Measurements from ENCODE around the gene PPTC7. TPM values are rescaled to one million over a fixed set of nuclear protein-coding genes. Genes with fewer than 3 reads are reported as not detected.
A peak's percentile ranks its signal among the peaks of the same experiment; 100 is the strongest.
"Not testable (repeated sequence)": the region's sequence is repeated elsewhere in the genome, so short reads cannot be mapped to it uniquely, and the experiment has no call there.

The PPTC7 gene, protein sequence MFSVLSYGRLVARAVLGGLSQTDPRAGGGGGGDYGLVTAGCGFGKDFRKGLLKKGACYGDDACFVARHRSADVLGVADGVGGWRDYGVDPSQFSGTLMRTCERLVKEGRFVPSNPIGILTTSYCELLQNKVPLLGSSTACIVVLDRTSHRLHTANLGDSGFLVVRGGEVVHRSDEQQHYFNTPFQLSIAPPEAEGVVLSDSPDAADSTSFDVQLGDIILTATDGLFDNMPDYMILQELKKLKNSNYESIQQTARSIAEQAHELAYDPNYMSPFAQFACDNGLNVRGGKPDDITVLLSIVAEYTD
- total RNA-seq = 10 to 100 TPM; 51.7 to 92.3 TPM
- long read RNA-seq, full-length matches to known transcripts = 1 of 15 reads
- long read RNA-seq, partial matches to known transcripts = 0 of 15 reads
- long read RNA-seq, other reads (novel, unspliced or antisense) = 14 of 15 reads

- ATAC-seq (peak; percentile 98 to 99), DNase-seq (peak; percentile 97)
- intact Hi-C loops (cut with DNase I) = no loop called here
Observed at GRCh38 chr12:110583137-110584059, at the start of gene PPTC7. Gene PPTC7 (minus strand): TSS chr12:110583318. CDS start chr12:110583031, 287 bp downstream.

DNA sequence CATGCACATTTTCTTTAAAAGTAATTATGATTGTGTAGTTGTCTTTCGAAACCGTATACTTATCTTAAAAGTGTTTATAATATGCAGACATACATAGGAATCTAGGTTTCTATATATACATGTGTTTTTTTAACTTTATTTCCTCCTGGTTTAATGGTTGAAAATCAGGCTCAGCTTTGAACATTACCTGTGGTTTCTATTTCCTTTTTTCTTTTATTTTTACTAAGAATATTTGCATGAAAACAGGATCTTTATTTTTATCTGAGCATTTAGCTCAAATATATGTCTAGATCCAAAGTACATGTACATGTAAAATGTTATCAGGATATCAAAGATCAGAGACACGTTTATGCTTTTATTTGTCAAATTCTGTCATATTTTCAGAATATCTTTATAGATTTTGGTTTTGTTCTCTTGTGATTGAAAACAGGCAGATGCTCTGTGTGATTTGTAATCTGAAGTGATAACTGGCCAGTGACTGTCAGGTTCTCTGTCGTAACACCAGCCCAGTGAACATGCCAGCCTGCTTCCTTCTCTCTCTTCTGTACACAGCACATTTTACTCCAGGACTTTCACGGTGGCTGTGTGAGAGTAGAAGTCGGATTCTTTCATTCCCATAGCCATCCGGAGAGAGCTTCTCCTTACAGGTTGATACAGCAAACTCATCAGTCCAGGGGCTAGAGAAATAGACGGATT, 44.5 kb upstream of the PPTC7 start:
- ATAC-seq = no peak
- intact Hi-C loops (cut with DNase I) = no loop called here
- DNase-seq = no peak

DNA sequence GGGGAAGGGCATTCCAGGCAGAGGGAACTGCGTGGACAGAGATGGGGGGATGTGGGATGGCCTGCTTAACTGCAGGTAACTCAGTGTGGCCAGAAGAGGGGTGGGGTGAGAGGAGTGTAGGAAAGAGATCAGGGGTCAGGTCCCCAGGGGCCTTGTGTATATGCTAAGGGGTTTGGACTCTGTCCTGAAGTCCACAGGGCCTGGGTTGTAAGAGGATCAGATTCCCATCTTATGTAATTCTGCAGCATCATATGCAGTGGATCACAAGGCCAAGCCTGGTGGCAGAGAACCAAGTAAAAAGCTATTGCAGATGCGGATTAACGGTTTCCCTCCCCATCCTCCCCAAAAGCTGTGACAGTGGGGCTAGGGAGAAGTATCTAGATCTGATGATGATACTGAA, 39.5 kb upstream of the PPTC7 start:
- intact Hi-C loops (cut with DNase I) = no loop called here

GRCh38 chr12:110619534-110619953, 36.4 kb upstream of the PPTC7 start:
- intact Hi-C loops (cut with DNase I) = no loop called here
- no peak for DNase-seq
- no peak for ATAC-seq

More for the DNA sequence above, 39.5 kb upstream of the PPTC7 start:
- DNase-seq (no peak), ATAC-seq (no peak)

DNA sequence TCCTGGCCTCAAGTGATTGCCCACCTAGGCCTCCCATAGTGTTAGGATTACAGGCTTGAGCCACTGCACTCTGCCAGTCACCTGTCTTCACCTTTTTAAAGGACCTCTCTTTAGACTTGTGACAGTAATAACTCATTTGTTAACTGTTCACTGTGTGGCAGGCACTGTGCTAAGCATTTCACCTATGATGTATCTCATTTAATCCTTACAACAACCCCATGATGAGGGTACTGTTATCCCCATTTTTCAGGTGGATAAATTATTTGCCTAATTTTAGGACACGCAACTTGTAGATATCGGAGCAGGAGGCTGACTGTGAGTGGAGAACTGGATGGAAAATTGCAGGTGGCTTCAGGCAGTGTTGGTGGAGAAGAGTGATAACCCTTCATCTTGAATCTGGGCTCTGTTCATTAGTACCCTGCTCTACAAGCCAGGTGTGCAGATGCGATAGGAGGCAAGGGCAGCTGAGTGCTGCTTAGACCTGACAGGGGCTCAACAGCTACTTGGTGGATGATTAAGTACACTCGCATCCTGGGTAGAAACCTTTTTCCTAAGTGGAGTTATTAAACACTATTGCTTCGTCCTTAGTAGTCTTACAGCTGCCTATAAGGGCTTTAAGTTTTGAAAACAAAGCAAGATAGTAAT, 33.5 kb upstream of the PPTC7 start:
- intact Hi-C loops (cut with DNase I) = no loop called here
- DNase-seq (no peak), ATAC-seq (no peak)

DNA sequence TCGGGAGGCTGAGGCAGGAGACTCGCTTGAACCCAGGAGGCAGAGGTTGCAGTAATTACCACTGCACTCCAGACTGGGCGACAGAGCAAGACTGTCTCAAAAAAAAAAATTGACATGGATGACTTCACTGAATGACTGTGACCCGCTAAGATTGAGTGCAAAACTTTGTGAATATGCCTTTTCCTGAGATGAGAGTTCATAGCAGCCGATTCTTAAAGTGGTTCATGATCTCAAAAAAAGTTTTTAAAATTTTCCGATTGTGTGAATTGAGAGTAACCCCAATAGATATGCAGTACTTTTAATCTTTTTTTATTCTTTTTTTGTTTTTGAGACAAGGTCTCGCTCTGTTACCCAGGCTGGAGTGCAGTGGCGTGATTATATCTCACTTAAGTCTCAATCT, 32.1 kb upstream of the PPTC7 start:
- ATAC-seq (no peak), DNase-seq (no peak)
- intact Hi-C loops (cut with DNase I) = no loop called here

DNA sequence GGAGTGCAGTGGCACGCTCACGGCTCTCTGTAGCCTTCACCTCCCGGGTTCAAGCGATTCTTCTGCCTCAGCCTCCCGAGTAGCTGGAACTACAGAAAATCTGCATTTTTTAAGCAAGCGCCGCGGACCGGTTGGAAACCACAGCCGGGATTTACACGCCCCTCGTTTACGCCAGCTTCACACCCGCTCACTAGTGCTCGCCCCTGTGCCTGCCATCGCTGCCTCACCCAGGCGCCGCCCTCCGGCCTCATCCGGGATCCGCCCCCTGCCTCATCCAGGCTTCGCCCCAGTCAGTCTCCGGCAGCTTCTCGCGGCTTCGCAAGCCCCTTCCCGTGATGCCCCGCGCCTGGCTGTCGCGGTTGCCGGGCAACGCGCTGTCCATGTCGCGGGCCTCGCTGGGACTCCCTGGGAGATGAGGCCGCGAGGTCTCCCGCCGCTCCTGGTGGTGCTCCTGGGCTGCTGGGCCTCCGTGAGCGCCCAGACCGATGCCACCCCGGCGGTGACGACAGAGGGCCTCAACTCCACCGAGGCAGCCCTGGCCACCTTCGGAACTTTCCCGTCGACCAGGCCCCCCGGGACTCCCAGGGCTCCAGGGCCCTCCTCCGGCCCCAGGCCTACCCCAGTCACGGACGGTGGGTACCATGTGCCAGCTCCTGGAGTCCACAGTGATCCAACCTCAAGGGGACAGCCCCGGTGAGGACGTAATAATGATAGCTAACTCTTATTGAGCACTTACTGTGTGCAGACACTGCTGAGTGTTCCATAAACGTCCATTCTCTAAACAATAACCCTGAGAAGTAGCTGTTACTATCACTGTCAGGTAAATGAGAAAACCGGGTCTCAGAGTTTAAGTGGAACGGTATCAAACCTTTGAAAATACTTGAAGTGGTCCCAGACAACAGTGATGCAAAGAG, 30.9 kb upstream of the PPTC7 start, which contains the start of gene TCTN1:
TSS of gene TCTN1 (plus strand) at position 359 of the 914 bp plus-strand sequence. CDS start at position 413, 54 bp downstream.
- DNase-seq = peak; percentile 99
- intact Hi-C loops (cut with DNase I) = no loop called here

DNA sequence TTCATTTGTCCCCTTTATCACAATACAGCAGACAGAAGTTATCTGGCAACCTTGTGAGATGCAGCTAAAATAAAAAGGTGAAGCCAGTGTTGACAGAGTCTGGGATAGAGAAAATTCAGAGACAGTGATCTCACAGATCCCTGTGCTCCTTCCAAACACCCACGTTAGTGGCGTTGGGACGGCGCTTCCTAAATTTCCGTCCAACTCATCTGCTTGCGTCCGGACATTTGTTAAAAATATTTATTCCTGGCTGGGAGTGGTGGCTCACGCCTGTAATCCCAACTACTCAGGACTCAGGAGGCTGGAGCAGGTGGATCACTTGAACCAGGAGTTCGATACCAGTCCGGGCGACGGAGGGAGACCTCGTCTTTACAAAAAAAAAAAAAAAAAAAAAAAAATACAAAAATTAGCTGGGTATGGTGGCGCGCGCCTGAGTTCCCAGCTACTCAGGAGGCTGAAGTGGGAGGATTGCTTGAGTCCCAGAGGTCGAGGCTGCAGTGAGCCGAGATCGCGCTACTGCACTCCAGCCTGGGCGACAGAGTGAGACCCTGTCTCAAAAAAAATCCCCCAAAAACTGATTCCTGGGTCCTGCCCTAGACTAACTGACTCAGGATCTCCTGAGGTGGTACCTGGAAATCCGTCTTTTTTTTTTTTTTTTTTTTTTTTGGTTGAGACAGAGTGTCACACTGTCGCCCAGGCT, 30.1 kb upstream of the PPTC7 start:
- DNase-seq (no peak), ATAC-seq (no peak)
- intact Hi-C loops (cut with DNase I) = no loop called here

More for the DNA sequence above, 30.9 kb upstream of the PPTC7 start, which contains the start of gene TCTN1:
- peak; percentile 99 to 100 for ATAC-seq

GRCh38 chr12:110606253-110606611, 23.1 kb upstream of the PPTC7 start:
- DNase-seq (no peak), ATAC-seq (no peak)
- intact Hi-C loops (cut with DNase I) = loop anchor here in 1 of 2 donors (5.0 kb wide), 1 partner anchor 221 kb away; no protein-coding TSS in a partner anchor

DNA sequence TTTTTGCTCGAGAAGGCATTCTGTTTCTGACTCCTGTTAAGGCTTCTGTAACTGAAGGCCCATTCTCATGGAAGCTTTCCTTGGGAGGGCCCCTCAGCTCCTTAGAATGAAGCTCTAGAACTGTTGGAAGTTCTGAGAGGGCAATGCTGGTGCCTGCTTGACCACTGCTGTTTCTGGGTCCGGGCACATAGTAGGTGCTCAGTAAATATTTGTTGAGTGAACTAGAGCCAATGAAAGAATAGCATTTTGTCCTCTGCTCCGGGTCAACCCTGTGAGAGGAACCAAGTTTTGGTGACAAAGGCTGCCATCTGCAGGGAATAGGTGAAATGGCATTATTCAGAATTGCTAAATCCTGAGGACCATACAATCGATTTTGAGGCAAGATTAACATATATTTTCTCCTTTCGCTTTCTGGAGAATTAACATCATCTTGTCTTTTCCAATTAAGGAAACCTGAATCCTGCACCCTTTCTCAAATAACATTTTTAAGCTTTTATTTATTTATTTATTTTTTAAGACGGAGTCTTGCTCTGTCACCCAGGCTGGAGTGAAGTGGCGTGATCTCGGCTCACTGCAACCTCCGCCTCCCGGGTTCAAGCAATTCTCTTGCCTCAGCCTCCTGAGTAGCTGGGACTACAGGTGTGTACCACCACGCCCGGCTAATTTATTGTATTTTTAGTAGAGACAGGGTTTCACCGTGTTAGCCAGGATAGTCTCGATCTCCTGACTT, 19.1 kb upstream of the PPTC7 start:
- intact Hi-C loops (cut with DNase I) = loop anchor here (1.0 to 5.0 kb wide), 3 partner anchors 90 to 150 kb away; partner anchors contain the start of gene ARPC3 (in 1 of the 2)
- not testable (repeated sequence) for DNase-seq
- ATAC-seq = peak; percentile 69 to 84

DNA sequence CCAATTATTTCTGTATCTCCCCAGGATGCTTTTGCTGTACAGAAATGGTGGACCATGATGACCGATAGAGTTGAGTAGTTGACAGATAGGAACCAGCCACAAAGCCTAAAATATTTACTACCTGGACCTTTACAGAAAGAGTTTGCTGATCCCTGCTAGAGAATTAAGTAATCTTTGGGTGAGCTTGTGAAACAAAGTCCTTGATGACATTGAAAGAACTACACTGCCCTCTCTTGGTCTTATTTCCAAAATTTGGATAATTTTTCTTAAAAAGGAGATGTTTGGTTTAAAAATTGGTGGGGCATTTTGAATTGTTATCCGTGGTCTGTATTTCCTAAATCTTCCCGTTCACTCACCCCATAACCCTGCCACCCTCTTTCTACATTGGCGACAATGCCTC, 17.1 kb upstream of the PPTC7 start:
- intact Hi-C loops (cut with DNase I) = loop anchor here (5.0 kb wide), 2 partner anchors 88 to 148 kb away; partner anchors contain the start of gene ARPC3 (in 1 of the 2)
- ATAC-seq = peak; percentile 41 to 56
- no peak for DNase-seq

- no peak for DNase-seq
- intact Hi-C loops (cut with DNase I) = no loop called here
- ATAC-seq = no peak
Observed at GRCh38 chr12:110599334-110599733, 16.2 kb upstream of the PPTC7 start.

DNA sequence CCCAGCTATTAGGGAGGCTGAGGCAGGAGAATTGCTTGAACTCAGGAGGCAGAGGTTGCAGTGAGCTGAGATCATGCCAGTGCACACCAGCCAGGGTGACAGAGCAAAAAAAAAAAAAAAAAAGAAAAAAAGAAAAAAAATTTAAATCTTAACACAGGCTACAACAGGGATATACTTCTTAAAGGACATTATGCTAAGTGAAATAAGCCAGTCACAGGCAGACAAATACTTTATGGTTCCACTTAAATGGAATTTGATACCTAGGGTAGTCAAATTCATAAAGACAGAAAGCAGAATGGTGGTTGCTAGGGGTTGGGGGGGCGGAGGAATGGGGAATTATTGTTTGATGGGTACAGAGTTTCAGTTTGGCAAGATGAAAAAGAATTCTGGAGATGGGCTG, 14.8 kb upstream of the PPTC7 start:
- DNase-seq (no peak), ATAC-seq (no peak)
- intact Hi-C loops (cut with DNase I) = no loop called here

DNA sequence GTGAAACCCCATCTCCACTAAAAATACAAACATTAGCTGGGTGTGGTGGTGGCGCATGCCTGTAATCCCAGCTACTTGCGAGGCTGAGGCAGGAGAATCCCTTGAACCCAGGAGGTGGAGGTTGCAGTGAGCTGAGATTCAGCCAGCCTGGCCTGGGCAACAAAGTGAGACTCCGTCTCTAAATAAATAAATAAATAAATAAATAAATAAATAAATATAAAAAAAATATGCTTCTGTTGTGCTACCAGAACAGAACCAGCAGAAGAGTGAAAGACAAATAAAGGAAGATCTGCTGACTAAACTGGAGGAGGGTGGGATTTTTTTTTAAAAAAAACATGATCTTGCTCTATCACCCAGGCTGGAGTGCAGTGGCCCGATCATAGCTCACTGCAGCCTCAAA, 9.8 kb upstream of the PPTC7 start:
- intact Hi-C loops (cut with DNase I); DNase-seq; ATAC-seq: not testable (repeated sequence)

DNA sequence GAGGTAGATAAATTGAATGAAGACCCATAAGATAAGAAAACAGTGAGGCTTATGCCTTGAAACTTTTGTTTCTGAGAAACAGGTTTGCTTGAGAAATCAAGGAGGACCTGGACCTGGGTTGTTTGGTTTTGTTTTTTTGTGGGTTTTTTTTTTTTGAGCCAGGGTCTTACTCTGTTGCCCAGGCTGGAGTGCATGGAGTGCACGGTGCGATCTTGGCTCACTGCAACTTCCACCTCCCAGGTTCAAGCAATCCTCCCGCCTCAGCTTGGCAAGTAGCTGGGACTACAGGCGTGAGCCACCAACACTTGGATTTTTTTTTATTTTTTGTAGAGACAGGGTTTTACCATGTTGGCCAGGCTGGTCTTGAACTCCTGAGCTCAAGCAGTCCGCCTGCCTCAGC, 9.0 kb upstream of the PPTC7 start:
- DNase-seq = no peak
- intact Hi-C loops (cut with DNase I) = no loop called here
- ATAC-seq = no peak

- intact Hi-C loops (cut with DNase I) = no loop called here
- ATAC-seq = peak; percentile 17 to 46
- DNase-seq = no peak
Observed at GRCh38 chr12:110591451-110592051, 8.4 kb upstream of the PPTC7 start.

Data from left cardiac atrium (tissue), 4 donors.